ENCODE data around the gene NBEA. TPM values are rescaled to one million over a fixed set of nuclear protein-coding genes. Genes with fewer than 3 reads are reported as not detected.

NBEA gene, protein sequence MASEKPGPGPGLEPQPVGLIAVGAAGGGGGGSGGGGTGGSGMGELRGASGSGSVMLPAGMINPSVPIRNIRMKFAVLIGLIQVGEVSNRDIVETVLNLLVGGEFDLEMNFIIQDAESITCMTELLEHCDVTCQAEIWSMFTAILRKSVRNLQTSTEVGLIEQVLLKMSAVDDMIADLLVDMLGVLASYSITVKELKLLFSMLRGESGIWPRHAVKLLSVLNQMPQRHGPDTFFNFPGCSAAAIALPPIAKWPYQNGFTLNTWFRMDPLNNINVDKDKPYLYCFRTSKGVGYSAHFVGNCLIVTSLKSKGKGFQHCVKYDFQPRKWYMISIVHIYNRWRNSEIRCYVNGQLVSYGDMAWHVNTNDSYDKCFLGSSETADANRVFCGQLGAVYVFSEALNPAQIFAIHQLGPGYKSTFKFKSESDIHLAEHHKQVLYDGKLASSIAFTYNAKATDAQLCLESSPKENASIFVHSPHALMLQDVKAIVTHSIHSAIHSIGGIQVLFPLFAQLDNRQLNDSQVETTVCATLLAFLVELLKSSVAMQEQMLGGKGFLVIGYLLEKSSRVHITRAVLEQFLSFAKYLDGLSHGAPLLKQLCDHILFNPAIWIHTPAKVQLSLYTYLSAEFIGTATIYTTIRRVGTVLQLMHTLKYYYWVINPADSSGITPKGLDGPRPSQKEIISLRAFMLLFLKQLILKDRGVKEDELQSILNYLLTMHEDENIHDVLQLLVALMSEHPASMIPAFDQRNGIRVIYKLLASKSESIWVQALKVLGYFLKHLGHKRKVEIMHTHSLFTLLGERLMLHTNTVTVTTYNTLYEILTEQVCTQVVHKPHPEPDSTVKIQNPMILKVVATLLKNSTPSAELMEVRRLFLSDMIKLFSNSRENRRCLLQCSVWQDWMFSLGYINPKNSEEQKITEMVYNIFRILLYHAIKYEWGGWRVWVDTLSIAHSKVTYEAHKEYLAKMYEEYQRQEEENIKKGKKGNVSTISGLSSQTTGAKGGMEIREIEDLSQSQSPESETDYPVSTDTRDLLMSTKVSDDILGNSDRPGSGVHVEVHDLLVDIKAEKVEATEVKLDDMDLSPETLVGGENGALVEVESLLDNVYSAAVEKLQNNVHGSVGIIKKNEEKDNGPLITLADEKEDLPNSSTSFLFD (N-terminal part only)
- total RNA-seq, result 10 to 100 TPM in 3 of 5 donors, 1 to 10 TPM in 2; 6.7 to 36.0 (median 14.3) TPM
- polyA plus RNA-seq, result 1 to 10 TPM; 1.6 to 3.2 (median 2.7) TPM
- long read RNA-seq, donor 1, result 0 reads
- long read RNA-seq, donor 2, result 0 reads
- long read RNA-seq, donor 3, result 0 reads
- long read RNA-seq, donor 4, result 0 reads
- long read RNA-seq, donor 5, result 0 reads
- long read RNA-seq, donor 6, result 0 reads
- long read RNA-seq, donor 7, result 0 reads
- long read RNA-seq, donor 8, result 0 reads
- long read RNA-seq, donor 9, result 0 reads
- long read RNA-seq, donor 10, full-length matches to known transcripts, result 1 of 1 reads
- long read RNA-seq, donor 10, partial matches to known transcripts, result 0 of 1 reads
- long read RNA-seq, donor 10, other reads (novel, unspliced or antisense), result 0 of 1 reads

DNA sequence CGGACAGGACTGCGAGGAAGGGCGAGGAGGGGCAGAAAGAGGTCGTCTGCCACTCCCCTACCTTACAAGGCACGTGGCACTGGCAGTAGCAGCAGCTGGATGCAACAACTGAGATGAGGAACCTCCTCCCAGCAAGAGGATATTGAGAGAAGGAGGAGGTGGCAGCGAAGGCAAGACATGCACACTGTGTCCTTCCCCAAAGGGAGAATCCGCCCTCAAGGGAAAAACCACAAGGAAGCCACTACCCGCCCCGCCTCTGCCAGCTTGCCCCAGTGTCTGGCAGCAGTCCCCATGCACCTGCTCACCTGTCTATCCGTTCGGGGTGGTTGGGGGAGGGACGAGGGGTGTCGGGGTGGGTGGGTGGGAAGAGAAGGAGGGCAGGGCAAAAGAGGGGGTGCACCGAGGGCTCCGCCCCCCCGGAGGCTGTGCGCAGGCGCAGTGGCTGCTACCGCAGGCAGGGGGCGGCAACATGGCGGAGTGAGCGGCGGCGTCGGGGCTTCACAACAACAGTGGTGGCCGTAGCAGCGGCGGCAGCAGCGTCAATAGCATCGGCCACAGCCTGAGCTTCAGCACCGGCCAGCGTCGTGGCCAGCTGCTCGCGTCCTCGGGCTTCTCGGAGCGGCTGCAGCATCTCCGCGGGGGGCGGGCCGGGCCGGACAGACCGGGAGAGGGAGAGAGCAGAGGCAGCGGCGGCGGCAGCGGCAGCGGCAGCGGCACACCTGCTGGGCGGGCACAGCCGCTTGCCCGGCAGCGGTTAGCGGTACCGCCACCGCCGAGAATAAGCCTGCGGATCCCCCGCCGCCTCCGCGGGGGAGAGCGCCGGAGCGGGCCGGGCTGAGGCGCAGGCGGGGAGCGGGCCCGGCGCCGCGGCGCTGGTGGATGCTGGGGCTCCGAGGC, at the start of gene NBEA:
NBEA (plus strand) TSS at position 436 of the 897 bp plus-strand sequence. CDS start 551 bp downstream, outside the sequence.
- Histone ChIP-seq H3K4me3 (peak within 1 kb of the TSS; percentile 91 to 99 (median 98)), H3K27me3 (peaks cover 0 to 11% (median 0%) of the 10 kb centered on the region in 3 donors), H3K27ac (peak within 1 kb of the TSS; percentile 71 to 87 (median 87)), H3K4me1 (peaks cover 20 to 49% (median 36%) of the 10 kb centered on the region in 4 donors), H3K9me3 (no peaks in the 10 kb centered on the region), H3K36me3 (no peaks in the 10 kb centered on the region)
- DNase-seq, result peak; percentile 74 to 94
- 0 to 1% (median 1%) methylated on average over 44 to 76 of the region's 76 CpGs for WGBS, 5 donors
- intact Hi-C loops (cut with DNase I; ENCODE audit: low total_unique reads), result no loop called here
- peak in 2 of 3 donors; percentile 4 to 33 for TF ChIP-seq POLR2AphosphoS5 (IDR thresholded peaks at IDR 0.05)
- no peak for TF ChIP-seq POLR2A (IDR thresholded peaks at IDR 0.05)
- TF ChIP-seq EP300 (IDR thresholded peaks at IDR 0.05), result no peak
- TF ChIP-seq CTCF (IDR thresholded peaks at IDR 0.05), result peak in 5 of 7 experiments; percentile 18 to 54 (median 45)

- no peaks in the 10 kb centered on the region for H3K9me3 ChIP-seq
- H3K4me3 ChIP-seq, result no peak overlapping the region
- H3K27ac ChIP-seq, result no peak overlapping the region
- no peaks in the 10 kb centered on the region for H3K36me3 ChIP-seq
- TF ChIP-seq CTCF (IDR thresholded peaks at IDR 0.05) (no peak), POLR2AphosphoS5 (IDR thresholded peaks at IDR 0.05) (no peak), POLR2A (IDR thresholded peaks at IDR 0.05) (no peak), EP300 (IDR thresholded peaks at IDR 0.05) (no peak)
- no peaks in the 10 kb centered on the region for H3K4me1 ChIP-seq
- intact Hi-C loops (cut with DNase I; ENCODE audit: low total_unique reads), result no loop called here
- DNase-seq, result no peak
- 60 to 75% (median 69%) methylated on average over 3 of the region's 3 CpGs for WGBS, 5 donors
- H3K27me3 ChIP-seq, result no peaks in the 10 kb centered on the region
Observed at GRCh38 chr13:34894756-34895155, 47.3 kb upstream of the NBEA start.

DNA sequence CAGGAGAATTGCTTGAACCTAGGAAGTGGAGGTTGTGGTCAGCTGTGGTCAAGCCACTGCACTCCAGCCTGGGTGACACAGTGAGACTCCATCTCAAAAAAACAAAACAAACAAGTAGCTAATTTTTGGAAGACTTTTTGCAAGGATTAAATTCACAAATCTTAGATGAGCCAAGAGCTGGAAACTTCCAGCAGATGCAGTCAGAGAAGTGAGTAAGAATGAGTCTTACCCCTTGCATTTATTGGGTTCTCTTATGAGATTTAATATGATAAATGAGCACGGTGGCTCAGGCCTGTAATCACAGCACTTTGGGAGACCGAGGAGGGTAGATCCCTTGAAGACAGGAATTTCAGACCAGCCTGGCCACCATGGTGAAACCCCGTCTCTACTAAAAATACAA, 44.9 kb upstream of the NBEA start:
- WGBS, 5 donors, result 73 to 96% (median 85%) methylated on average over 3 of the region's 3 CpGs
- Histone ChIP-seq H3K4me3 (no peak overlapping the region), H3K27ac (no peak overlapping the region), H3K9me3 (no peaks in the 10 kb centered on the region), H3K27me3 (no peaks in the 10 kb centered on the region), H3K4me1 (no peaks in the 10 kb centered on the region), H3K36me3 (no peaks in the 10 kb centered on the region)
- intact Hi-C loops (cut with DNase I; ENCODE audit: low total_unique reads), result no loop called here
- DNase-seq, result no peak
- TF ChIP-seq POLR2AphosphoS5 (IDR thresholded peaks at IDR 0.05), result no peak
- TF ChIP-seq EP300 (IDR thresholded peaks at IDR 0.05), result no peak
- TF ChIP-seq POLR2A (IDR thresholded peaks at IDR 0.05), result no peak
- no peak for TF ChIP-seq CTCF (IDR thresholded peaks at IDR 0.05)

Measured in stomach (tissue), 19 donors.